Aorta (tissue), 5 donors: ENCODE results near the gene MYOT. TPM values are rescaled to one million over a fixed set of nuclear protein-coding genes. Genes with fewer than 3 reads are reported as not detected.

ENCODE experiments used
- ATAC-seq: fragments of 200-7000 bp; cut with Tn5 transposase; one replicate; pipeline ENCODE4 v1.9.1; 2022; ENCODE audit warnings: moderate library complexity; ENCODE audit not compliant: low FRiP score
- DNase-seq, 2 donors: peaks; one replicate each; pipeline ENCODE4 v3.0.0-alpha.2; 2020
- H3K27ac ChIP-seq, 2 donors: one replicate each; pipeline ENCODE4 v1.5.1; 2013; ENCODE audit warnings: low read length in 2 of 2, mild to moderate bottlenecking in 2 of 2, moderate library complexity in 2 of 2, control low read depth in 1 of 2, inconsistent platforms in 1 of 2, low read depth in 1 of 2
- H3K27me3 ChIP-seq, 2 donors: one replicate each; pipeline ENCODE4 v1.6.1; 2013; ENCODE audit warnings: control low read depth in 1 of 2, low read length in 1 of 2, mild to moderate bottlenecking in 1 of 2, moderate library complexity in 1 of 2; ENCODE audit not compliant: insufficient read depth in 2 of 2, control insufficient read depth in 1 of 2
- H3K36me3 ChIP-seq, 2 donors: one replicate each; pipeline ENCODE4 v1.6.1; 2013; ENCODE audit warnings: control low read depth in 1 of 2, low read length in 1 of 2, mild to moderate bottlenecking in 1 of 2; ENCODE audit not compliant: insufficient read depth in 2 of 2, control insufficient read depth in 1 of 2
- H3K4me1 ChIP-seq, 2 donors: one replicate each; pipeline ENCODE4 v1.6.1; 2013; ENCODE audit warnings: low read length in 2 of 2, control low read depth in 1 of 2, mild to moderate bottlenecking in 1 of 2, moderate library complexity in 1 of 2; ENCODE audit not compliant: insufficient read depth in 2 of 2, control insufficient read depth in 1 of 2
- H3K4me3 ChIP-seq, 2 donors: one replicate each; pipeline ENCODE4 v1.5.1; 2013; ENCODE audit warnings: low read length in 2 of 2, control low read depth in 1 of 2, mild to moderate bottlenecking in 1 of 2
- H3K9me3 ChIP-seq: one replicate; pipeline ENCODE4 v1.6.1; 2013; ENCODE audit warnings: mild to moderate bottlenecking, low read length; ENCODE audit not compliant: control insufficient read depth
- WGBS, 2 donors: extraction: QIAGEN DNeasy Blood & Tissue Kit; methylation state at CpG; one replicate each; pipeline ENCODE4 v1.1.7; 2013; 5-methylcytosine and 5-hydroxymethylcytosine counted together
- intact Hi-C, 2 donors: fragments of 100-400 bp; cut with DNase I; formaldehyde crosslinking; loops; one replicate each; pipeline versions ENCODE4 v1.14.2 to v1.15.0; 2022
- polyA plus RNA-seq, 2 donors: library from polyadenylated mRNA; stranded (reverse); fragments of 200-250 nt; gene quantifications; one replicate each; pipeline ENCODE4 v1.2.3, GENCODE V29; 2013
- total RNA-seq, 2 donors: library from RNA; stranded (reverse); fragmentation: NEBNext Ultra II Directional; extraction: Animal tissue kit (Norgen Biotek cat#: 25700); gene quantifications; one replicate each; pipeline ENCODE4 v1.2.1, GENCODE V29; 2021
- donor health status: healthy with polysubstance abuse.
- donor health status: Bipolar disorder and iron deficiency.
- donor health status: DM: no; HTN: no; CAD: no.
- donor health status: DM: no; HTN: no; CAD: no.
- donor health status: DM: yes; HTN: yes; CAD: no.

MYOT gene
- total and polyA plus RNA-seq, 4 donors, result 0.26 to 7.1 (median 5.1) TPM

- no peaks in the 10 kb centered on the region for H3K4me1 ChIP-seq
- no peak overlapping the region for H3K27ac ChIP-seq
- intact Hi-C loops, result no loop called here
- no peaks in the 10 kb centered on the region for H3K27me3 ChIP-seq
- no peak overlapping the region for H3K4me3 ChIP-seq
- WGBS, 2 donors, result 94 to 95% methylated on average over 3 of the region's 3 CpGs
- no peaks in the 10 kb centered on the region for H3K9me3 ChIP-seq
- ATAC-seq, result no peak
- no peak for DNase-seq
- no peaks in the 10 kb centered on the region for H3K36me3 ChIP-seq
Measured at GRCh38 chr5:137899493-137899892, 31.8 kb downstream of the MYOT start.

- Histone ChIP-seq H3K27ac (no peak overlapping the region), H3K9me3 (no peaks in the 10 kb centered on the region), H3K4me1 (no peaks in the 10 kb centered on the region), H3K4me3 (no peak overlapping the region), H3K27me3 (no peaks in the 10 kb centered on the region), H3K36me3 (no peaks in the 10 kb centered on the region)
- DNase-seq (no peak), ATAC-seq (no peak)
- intact Hi-C loops, result no loop called here
- 73 to 76% methylated on average over 5 of the region's 5 CpGs for WGBS, 2 donors
Measured at GRCh38 chr5:137901011-137901817, 33.6 kb downstream of the MYOT start.

- intact Hi-C loops, result no loop called here
- H3K4me1 ChIP-seq, result no peaks in the 10 kb centered on the region
- no peak overlapping the region for H3K4me3 ChIP-seq
- no peaks in the 10 kb centered on the region for H3K27me3 ChIP-seq
- WGBS, 2 donors, result 99 to 100% methylated on average over 1 of the region's 1 CpG
- H3K27ac ChIP-seq, result no peak overlapping the region
- DNase-seq (no peak), ATAC-seq (no peak)
- H3K9me3 ChIP-seq, result no peaks in the 10 kb centered on the region
- no peaks in the 10 kb centered on the region for H3K36me3 ChIP-seq
Measured at GRCh38 chr5:137902408-137903133, 34.9 kb downstream of the MYOT start.

- no peak for ATAC-seq
- H3K4me3 ChIP-seq, result no peak overlapping the region
- intact Hi-C loops, result no loop called here
- WGBS, 2 donors, result 87 to 88% methylated on average over 2 of the region's 2 CpGs
- no peaks in the 10 kb centered on the region for H3K9me3 ChIP-seq
- no peaks in the 10 kb centered on the region for H3K4me1 ChIP-seq
- no peak for DNase-seq
- H3K27me3 ChIP-seq, result no peaks in the 10 kb centered on the region
- no peaks in the 10 kb centered on the region for H3K36me3 ChIP-seq
- H3K27ac ChIP-seq, result no peak overlapping the region
Measured at GRCh38 chr5:137914758-137915157, 47.1 kb downstream of the MYOT start.

GRCh38 chr5:137916923-137917322 is 49.3 kb downstream of the MYOT start:
- no peaks in the 10 kb centered on the region for H3K9me3 ChIP-seq
- H3K27me3 ChIP-seq, result no peaks in the 10 kb centered on the region
- no peak overlapping the region for H3K4me3 ChIP-seq
- no peak for ATAC-seq
- H3K36me3 ChIP-seq, result no peaks in the 10 kb centered on the region
- no peaks in the 10 kb centered on the region for H3K4me1 ChIP-seq
- intact Hi-C loops, result no loop called here
- no peak overlapping the region for H3K27ac ChIP-seq
- DNase-seq, result no peak
- 50 to 100% methylated on average over 1 of the region's 1 CpG for WGBS, 2 donors

GRCh38 chr5:137921931-137922330 is 54.3 kb downstream of the MYOT start:
- Histone ChIP-seq H3K4me1 (no peaks in the 10 kb centered on the region), H3K27me3 (no peaks in the 10 kb centered on the region), H3K27ac (no peak overlapping the region), H3K4me3 (no peak overlapping the region), H3K36me3 (peaks cover 0 to 1% of the 10 kb centered on the region in 2 donors), H3K9me3 (no peaks in the 10 kb centered on the region)
- intact Hi-C loops, result no loop called here
- 53 to 62% methylated on average over 3 of the region's 3 CpGs for WGBS, 2 donors
- ATAC-seq (no peak), DNase-seq (no peak)

- no peak overlapping the region for H3K27ac ChIP-seq
- no peak for DNase-seq
Measured at GRCh38 chr5:137923856-137924255, 56.2 kb downstream of the MYOT start.

GRCh38 chr5:137932800-137933199 is 65.1 kb downstream of the MYOT start:
- Histone ChIP-seq H3K27me3 (no peaks in the 10 kb centered on the region), H3K9me3 (no peaks in the 10 kb centered on the region), H3K36me3 (peaks cover 0 to 3% of the 10 kb centered on the region in 2 donors), H3K27ac (no peak overlapping the region), H3K4me1 (peaks cover 4 to 13% of the 10 kb centered on the region in 2 donors), H3K4me3 (no peak overlapping the region)
- no peak for ATAC-seq
- 24 to 32% methylated on average over 3 of the region's 3 CpGs for WGBS, 2 donors
- intact Hi-C loops, result no loop called here
- DNase-seq, result no peak

More at GRCh38 chr5:137923856-137924255, 56.2 kb downstream of the MYOT start:
- no peaks in the 10 kb centered on the region for H3K27me3 ChIP-seq
- H3K4me3 ChIP-seq, result no peak overlapping the region
- intact Hi-C loops, result no loop called here
- peaks cover 0 to 1% of the 10 kb centered on the region in 2 donors for H3K36me3 ChIP-seq
- 26 to 38% methylated on average over 4 of the region's 4 CpGs for WGBS, 2 donors
- no peaks in the 10 kb centered on the region for H3K4me1 ChIP-seq
- no peak for ATAC-seq
- no peaks in the 10 kb centered on the region for H3K9me3 ChIP-seq

- H3K9me3 ChIP-seq, result no peaks in the 10 kb centered on the region
- ATAC-seq (peak; percentile 54), DNase-seq (no peak)
- WGBS, 2 donors, result 3 to 6% methylated on average over 3 of the region's 3 CpGs
- H3K36me3 ChIP-seq, result peaks cover 0 to 3% of the 10 kb centered on the region in 2 donors
- H3K27ac ChIP-seq, result no peak overlapping the region
- H3K4me1 ChIP-seq, result peaks cover 4 to 13% of the 10 kb centered on the region in 2 donors
- intact Hi-C loops, result no loop called here
- H3K27me3 ChIP-seq, result no peaks in the 10 kb centered on the region
- no peak overlapping the region for H3K4me3 ChIP-seq
Measured at GRCh38 chr5:137933491-137933911, 65.8 kb downstream of the MYOT start.
